Effector CD4-positive, alpha-beta T cell (primary cell): ENCODE data around the gene HGD.
A peak's percentile ranks its signal among the peaks of the same experiment; 100 is the strongest.

Experiments
- DNase-seq: peaks from one replicate; pipeline ENCODE4 v3.0.0-alpha.2; 2020
- total RNA-seq: gene quantifications from one replicate; lab custom pipeline; 2026; lab: John Stamatoyannopoulos, UW

Gene HGD
- 1.1 reads per million for total RNA-seq

- no peak for DNase-seq
Observed at GRCh38 chr3:120682095-120682681, at the start of gene HGD. TSS of gene HGD (minus strand) at chr3:120682239. CDS start at chr3:120682111, 128 bp downstream.

- DNase-seq: no peak
Observed at GRCh38 chr3:120730576-120731542, 48.8 kb upstream of the HGD start.

- no peak for DNase-seq
Observed at GRCh38 chr3:120726791-120727190, 44.8 kb upstream of the HGD start.

GRCh38 chr3:120719167-120719834 lies 37.3 kb upstream of the HGD start:
- peak; percentile 68 for DNase-seq

GRCh38 chr3:120713262-120713661 lies 31.2 kb upstream of the HGD start:
- DNase-seq: no peak

- DNase-seq: no peak
Observed at GRCh38 chr3:120710369-120710768, 28.3 kb upstream of the HGD start.

GRCh38 chr3:120708408-120708807 lies 26.4 kb upstream of the HGD start:
- DNase-seq: no peak

- DNase-seq: no peak
Observed at GRCh38 chr3:120706950-120707349, 24.9 kb upstream of the HGD start.

- no peak for DNase-seq
Observed at GRCh38 chr3:120705884-120706582, 24.0 kb upstream of the HGD start.

GRCh38 chr3:120699333-120699732 lies 17.3 kb upstream of the HGD start:
- no peak for DNase-seq

- no peak for DNase-seq
Observed at GRCh38 chr3:120693439-120694171, 11.6 kb upstream of the HGD start.

GRCh38 chr3:120689395-120689794 lies 7.4 kb upstream of the HGD start:
- no peak for DNase-seq

- no peak for DNase-seq
Observed at GRCh38 chr3:120688121-120688520, 6.1 kb upstream of the HGD start.

- DNase-seq: no peak
Observed at GRCh38 chr3:120685411-120685810, 3.4 kb upstream of the HGD start.

GRCh38 chr3:120684896-120685295 lies 2.9 kb upstream of the HGD start:
- no peak for DNase-seq

- no peak for DNase-seq
Observed at GRCh38 chr3:120683671-120684301, 1.7 kb upstream of the HGD start.

GRCh38 chr3:120683213-120683612 lies 1.2 kb upstream of the HGD start:
- DNase-seq: no peak

- no peak for DNase-seq
Observed at GRCh38 chr3:120681506-120682038, 467 bp downstream of the HGD start.

- no peak for DNase-seq
Observed at GRCh38 chr3:120681018-120681417, 1.0 kb downstream of the HGD start.

GRCh38 chr3:120680193-120680894 lies 1.7 kb downstream of the HGD start:
- no peak for DNase-seq

- no peak for DNase-seq
Observed at GRCh38 chr3:120678984-120679383, 3.1 kb downstream of the HGD start.
